GM12874 (cell line): Measurements from ENCODE around the gene CCBE1.

Experiments used
- CTCF ChIP-seq: IDR thresholded peaks from 2 replicates; pipeline ENCODE4 v1.5.1; 2011; ENCODE audit warnings: low read depth, mild to moderate bottlenecking, control low read depth, low read length, moderate library complexity; ENCODE audit not compliant: insufficient read depth

Gene CCBE1

GRCh38 chr18:59659508-59660170 is 37.6 kb downstream of the CCBE1 start:
- no peak for TF ChIP-seq CTCF

- no peak for TF ChIP-seq CTCF
Measured at GRCh38 chr18:59658941-59659340, 38.3 kb downstream of the CCBE1 start.

GRCh38 chr18:59657012-59657411 is 40.2 kb downstream of the CCBE1 start:
- no peak for TF ChIP-seq CTCF

GRCh38 chr18:59656373-59656887 is 40.8 kb downstream of the CCBE1 start:
- no peak for TF ChIP-seq CTCF

GRCh38 chr18:59655676-59656075 is 41.5 kb downstream of the CCBE1 start:
- no peak for TF ChIP-seq CTCF

- no peak for TF ChIP-seq CTCF
Measured at GRCh38 chr18:59651071-59651470, 46.2 kb downstream of the CCBE1 start.

- no peak for TF ChIP-seq CTCF
Measured at GRCh38 chr18:59650266-59650820, 46.9 kb downstream of the CCBE1 start.
